Measurements from ENCODE around the gene KCNK7.
"Not testable (repeated sequence)": the region's sequence is repeated elsewhere in the genome, so short reads cannot be mapped to it uniquely, and the experiment has no call there.

The KCNK7 gene

GRCh38 chr11:65571420-65571819, 24.2 kb downstream of the KCNK7 start:
- DNase-seq = no peak

GRCh38 chr11:65569973-65570918, 25.4 kb downstream of the KCNK7 start, which contains the start of gene ZNRD2:
ZNRD2 (plus strand) TSS chr11:65570477; CDS start chr11:65570492, 15 bp downstream.
- peak; percentile 99 for DNase-seq

GRCh38 chr11:65569164-65569972, 26.2 kb downstream of the KCNK7 start:
- DNase-seq = no peak

GRCh38 chr11:65565624-65566453, 29.8 kb downstream of the KCNK7 start:
- no peak for DNase-seq

- not testable (repeated sequence) for DNase-seq
Measured at GRCh38 chr11:65564879-65565559, 30.6 kb downstream of the KCNK7 start.

GRCh38 chr11:65563601-65564000, 32.0 kb downstream of the KCNK7 start:
- DNase-seq = no peak

- DNase-seq = no peak
Measured at GRCh38 chr11:65562788-65563187, 32.8 kb downstream of the KCNK7 start.

- DNase-seq = no peak
Measured at GRCh38 chr11:65562020-65562419, 33.6 kb downstream of the KCNK7 start.

- DNase-seq = peak; percentile 76
Measured at GRCh38 chr11:65560555-65561418, 34.8 kb downstream of the KCNK7 start.

GRCh38 chr11:65559951-65560537, 35.6 kb downstream of the KCNK7 start:
- peak; percentile 45 for DNase-seq

GRCh38 chr11:65559535-65559934, 36.1 kb downstream of the KCNK7 start:
- no peak for DNase-seq

GRCh38 chr11:65558930-65559509, 36.6 kb downstream of the KCNK7 start:
- peak; percentile 45 for DNase-seq

- DNase-seq = peak; percentile 87
Measured at GRCh38 chr11:65558002-65558929, 37.3 kb downstream of the KCNK7 start, which contains the start of gene LTBP3. LTBP3 (minus strand) TSS chr11:65558359; CDS start chr11:65557959, 400 bp downstream.

- DNase-seq = no peak
Measured at GRCh38 chr11:65557280-65558001, 38.2 kb downstream of the KCNK7 start.

GRCh38 chr11:65556470-65557279, 38.9 kb downstream of the KCNK7 start:
- no peak for DNase-seq

- peak; percentile 72 for DNase-seq
Measured at GRCh38 chr11:65555693-65556231, 39.8 kb downstream of the KCNK7 start.
